Measurements from ENCODE around the gene WDR7.

WDR7 gene

GRCh38 chr18:57073501-57074187 lies 422.5 kb downstream of the WDR7 start:
- no peak overlapping the region; the same call in 1 of the 2 replicates for H3K27ac ChIP-seq (ENCODE audit: low read depth, low read length)
- H3K4me1 ChIP-seq (ENCODE audit: control insufficient read depth, insufficient read depth, low read length) = peaks cover 52% of the 10 kb centered on the region
- H3K4me3 ChIP-seq (ENCODE audit: low read depth, low read length) = no peak overlapping the region
- no peak overlapping the region for H3K9ac ChIP-seq (ENCODE audit: low read length)
- H3K36me3 ChIP-seq (ENCODE audit: control insufficient read depth, insufficient read depth, low read length) = peaks cover 5% of the 10 kb centered on the region; the same call in 1 of the 2 replicates
- no peaks in the 10 kb centered on the region for H3K9me3 ChIP-seq (ENCODE audit: control insufficient read depth, insufficient read depth, low read depth, low read length)
- no peaks in the 10 kb centered on the region for H3K27me3 ChIP-seq (ENCODE audit: control insufficient read depth, insufficient read depth, low read length)

- peaks cover 6% of the 10 kb centered on the region; the same call in 1 of the 2 replicates for H3K9me3 ChIP-seq (ENCODE audit: control insufficient read depth, insufficient read depth, low read depth, low read length)
- no peaks in the 10 kb centered on the region for H3K36me3 ChIP-seq (ENCODE audit: control insufficient read depth, insufficient read depth, low read length)
- no peak overlapping the region for H3K27ac ChIP-seq (ENCODE audit: low read depth, low read length)
- no peaks in the 10 kb centered on the region for H3K27me3 ChIP-seq (ENCODE audit: control insufficient read depth, insufficient read depth, low read length)
- H3K4me3 ChIP-seq (ENCODE audit: low read depth, low read length) = no peak overlapping the region
- H3K9ac ChIP-seq (ENCODE audit: low read length) = peak overlapping the region; percentile 31
- peaks cover 52% of the 10 kb centered on the region for H3K4me1 ChIP-seq (ENCODE audit: control insufficient read depth, insufficient read depth, low read length)
Observed at GRCh38 chr18:57075716-57076400, 424.7 kb downstream of the WDR7 start.

- H3K4me3 ChIP-seq (ENCODE audit: low read depth, low read length) = no peak overlapping the region
- H3K27me3 ChIP-seq (ENCODE audit: control insufficient read depth, insufficient read depth, low read length) = no peaks in the 10 kb centered on the region
- H3K9ac ChIP-seq (ENCODE audit: low read length) = no peak overlapping the region
- H3K4me1 ChIP-seq (ENCODE audit: control insufficient read depth, insufficient read depth, low read length) = peaks cover 52% of the 10 kb centered on the region
- H3K27ac ChIP-seq (ENCODE audit: low read depth, low read length) = no peak overlapping the region
- H3K9me3 ChIP-seq (ENCODE audit: control insufficient read depth, insufficient read depth, low read depth, low read length) = peaks cover 6% of the 10 kb centered on the region; the same call in 1 of the 2 replicates
- H3K36me3 ChIP-seq (ENCODE audit: control insufficient read depth, insufficient read depth, low read length) = no peaks in the 10 kb centered on the region
Observed at GRCh38 chr18:57077005-57077765, 426.0 kb downstream of the WDR7 start.

GRCh38 chr18:57077786-57078552 lies 426.8 kb downstream of the WDR7 start:
- no peak overlapping the region for H3K9ac ChIP-seq (ENCODE audit: low read length)
- H3K27ac ChIP-seq (ENCODE audit: low read depth, low read length) = no peak overlapping the region
- H3K4me1 ChIP-seq (ENCODE audit: control insufficient read depth, insufficient read depth, low read length) = peaks cover 45% of the 10 kb centered on the region
- no peaks in the 10 kb centered on the region for H3K27me3 ChIP-seq (ENCODE audit: control insufficient read depth, insufficient read depth, low read length)
- no peaks in the 10 kb centered on the region for H3K36me3 ChIP-seq (ENCODE audit: control insufficient read depth, insufficient read depth, low read length)
- H3K4me3 ChIP-seq (ENCODE audit: low read depth, low read length) = no peak overlapping the region
- H3K9me3 ChIP-seq (ENCODE audit: control insufficient read depth, insufficient read depth, low read depth, low read length) = peaks cover 10% of the 10 kb centered on the region

- Histone ChIP-seq H3K4me3 (ENCODE audit: low read depth, low read length) (no peak overlapping the region), H3K36me3 (ENCODE audit: control insufficient read depth, insufficient read depth, low read length) (no peaks in the 10 kb centered on the region), H3K4me1 (ENCODE audit: control insufficient read depth, insufficient read depth, low read length) (peaks cover 39% of the 10 kb centered on the region), H3K9me3 (ENCODE audit: control insufficient read depth, insufficient read depth, low read depth, low read length) (peaks cover 16% of the 10 kb centered on the region), H3K27me3 (ENCODE audit: control insufficient read depth, insufficient read depth, low read length) (no peaks in the 10 kb centered on the region), H3K27ac (ENCODE audit: low read depth, low read length) (no peak overlapping the region), H3K9ac (ENCODE audit: low read length) (no peak overlapping the region)
Observed at GRCh38 chr18:57078614-57079013, 427.5 kb downstream of the WDR7 start.

- Histone ChIP-seq H3K27ac (ENCODE audit: low read depth, low read length) (no peak overlapping the region), H3K9ac (ENCODE audit: low read length) (no peak overlapping the region), H3K27me3 (ENCODE audit: control insufficient read depth, insufficient read depth, low read length) (no peaks in the 10 kb centered on the region), H3K4me3 (ENCODE audit: low read depth, low read length) (no peak overlapping the region), H3K36me3 (ENCODE audit: control insufficient read depth, insufficient read depth, low read length) (no peaks in the 10 kb centered on the region), H3K4me1 (ENCODE audit: control insufficient read depth, insufficient read depth, low read length) (peaks cover 35% of the 10 kb centered on the region), H3K9me3 (ENCODE audit: control insufficient read depth, insufficient read depth, low read depth, low read length) (peaks cover 16% of the 10 kb centered on the region)
Observed at GRCh38 chr18:57080479-57080878, 429.3 kb downstream of the WDR7 start.

GRCh38 chr18:57081899-57082298 lies 430.7 kb downstream of the WDR7 start:
- H3K9ac ChIP-seq (ENCODE audit: low read length) = no peak overlapping the region
- H3K9me3 ChIP-seq (ENCODE audit: control insufficient read depth, insufficient read depth, low read depth, low read length) = peaks cover 16% of the 10 kb centered on the region
- H3K4me3 ChIP-seq (ENCODE audit: low read depth, low read length) = no peak overlapping the region
- H3K27ac ChIP-seq (ENCODE audit: low read depth, low read length) = no peak overlapping the region
- H3K27me3 ChIP-seq (ENCODE audit: control insufficient read depth, insufficient read depth, low read length) = no peaks in the 10 kb centered on the region
- H3K36me3 ChIP-seq (ENCODE audit: control insufficient read depth, insufficient read depth, low read length) = no peaks in the 10 kb centered on the region
- peaks cover 22% of the 10 kb centered on the region for H3K4me1 ChIP-seq (ENCODE audit: control insufficient read depth, insufficient read depth, low read length)

- Histone ChIP-seq H3K36me3 (ENCODE audit: control insufficient read depth, insufficient read depth, low read length) (no peaks in the 10 kb centered on the region), H3K4me1 (ENCODE audit: control insufficient read depth, insufficient read depth, low read length) (peaks cover 15% of the 10 kb centered on the region), H3K4me3 (ENCODE audit: low read depth, low read length) (no peak overlapping the region), H3K9ac (ENCODE audit: low read length) (no peak overlapping the region), H3K27ac (ENCODE audit: low read depth, low read length) (no peak overlapping the region), H3K27me3 (ENCODE audit: control insufficient read depth, insufficient read depth, low read length) (no peaks in the 10 kb centered on the region), H3K9me3 (ENCODE audit: control insufficient read depth, insufficient read depth, low read depth, low read length) (peaks cover 16% of the 10 kb centered on the region)
Observed at GRCh38 chr18:57083485-57083884, 432.3 kb downstream of the WDR7 start.

GRCh38 chr18:57084331-57085271 lies 433.4 kb downstream of the WDR7 start:
- no peaks in the 10 kb centered on the region for H3K27me3 ChIP-seq (ENCODE audit: control insufficient read depth, insufficient read depth, low read length)
- H3K4me3 ChIP-seq (ENCODE audit: low read depth, low read length) = no peak overlapping the region
- peaks cover 16% of the 10 kb centered on the region for H3K9me3 ChIP-seq (ENCODE audit: control insufficient read depth, insufficient read depth, low read depth, low read length)
- peaks cover 15% of the 10 kb centered on the region for H3K4me1 ChIP-seq (ENCODE audit: control insufficient read depth, insufficient read depth, low read length)
- no peak overlapping the region for H3K27ac ChIP-seq (ENCODE audit: low read depth, low read length)
- no peak overlapping the region for H3K9ac ChIP-seq (ENCODE audit: low read length)
- no peaks in the 10 kb centered on the region for H3K36me3 ChIP-seq (ENCODE audit: control insufficient read depth, insufficient read depth, low read length)

- Histone ChIP-seq H3K4me3 (ENCODE audit: low read depth, low read length) (no peak overlapping the region), H3K27ac (ENCODE audit: low read depth, low read length) (no peak overlapping the region), H3K4me1 (ENCODE audit: control insufficient read depth, insufficient read depth, low read length) (peaks cover 15% of the 10 kb centered on the region), H3K36me3 (ENCODE audit: control insufficient read depth, insufficient read depth, low read length) (no peaks in the 10 kb centered on the region), H3K9ac (ENCODE audit: low read length) (no peak overlapping the region), H3K9me3 (ENCODE audit: control insufficient read depth, insufficient read depth, low read depth, low read length) (peaks cover 12% of the 10 kb centered on the region), H3K27me3 (ENCODE audit: control insufficient read depth, insufficient read depth, low read length) (no peaks in the 10 kb centered on the region)
Observed at GRCh38 chr18:57085371-57085770, 434.2 kb downstream of the WDR7 start.

Data from HUES6 (cell line).